PC-3 (cell line): Measurements from ENCODE around the gene PTEN.

Experiments
- CTCF ChIP-seq: fragments of 300-600 bp; sonication (generic); conservative IDR thresholded peaks from 2 replicates; pipeline ENCODE4 v1.5.1; 2017; ENCODE audit warnings: antibody characterized with exemption, low read depth, mild to moderate bottlenecking, low read length
- EZH2 ChIP-seq: fragments of 300-600 bp; sonication (generic); IDR thresholded peaks from one replicate; pipeline ENCODE4 v1.6.1; 2017; ENCODE audit warnings: antibody characterized with exemption, mild to moderate bottlenecking, low read length; ENCODE audit not compliant: unreplicated experiment
- EZH2phosphoT487 ChIP-seq: fragments of 300-600 bp; sonication (generic); IDR thresholded peaks from 2 replicates; pipeline ENCODE4 v1.6.1; 2018; ENCODE audit warnings: mild to moderate bottlenecking, antibody characterized with exemption, low read length, borderline replicate concordance

GRCh38 chr10:87846023-87846422, 17.4 kb upstream of the PTEN start:
- TF ChIP-seq CTCF = no peak
- TF ChIP-seq EZH2 = no peak
- TF ChIP-seq EZH2phosphoT487 = no peak
